AG09309 (cell line): ENCODE results near the gene OTOF.

Experiments used
- DNase-seq: peaks from one replicate; pipeline ENCODE4 v3.0.0-alpha.2; 2010; ENCODE audit warnings: low read depth
- H3K4me3 ChIP-seq: 2 replicates; pipeline ENCODE4 v1.5.1; 2011; ENCODE audit warnings: mild to moderate bottlenecking, low read depth, low read length, moderate library complexity; ENCODE audit not compliant: control insufficient read depth
- CTCF ChIP-seq: IDR thresholded peaks from 2 replicates; pipeline ENCODE4 v1.5.1; 2011; ENCODE audit warnings: mild to moderate bottlenecking, low read depth, low read length, inconsistent platforms; ENCODE audit not compliant: insufficient read depth, control insufficient read depth; ENCODE audit errors: missing control alignments

OTOF gene

GRCh38 chr2:26506279-26506678 is 28.4 kb upstream of the OTOF start:
- H3K4me3 ChIP-seq = no peak overlapping the region
- DNase-seq = no peak
- TF ChIP-seq CTCF = no peak

GRCh38 chr2:26504002-26504401 is 26.1 kb upstream of the OTOF start:
- TF ChIP-seq CTCF = no peak
- no peak for DNase-seq
- H3K4me3 ChIP-seq = no peak overlapping the region

DNA sequence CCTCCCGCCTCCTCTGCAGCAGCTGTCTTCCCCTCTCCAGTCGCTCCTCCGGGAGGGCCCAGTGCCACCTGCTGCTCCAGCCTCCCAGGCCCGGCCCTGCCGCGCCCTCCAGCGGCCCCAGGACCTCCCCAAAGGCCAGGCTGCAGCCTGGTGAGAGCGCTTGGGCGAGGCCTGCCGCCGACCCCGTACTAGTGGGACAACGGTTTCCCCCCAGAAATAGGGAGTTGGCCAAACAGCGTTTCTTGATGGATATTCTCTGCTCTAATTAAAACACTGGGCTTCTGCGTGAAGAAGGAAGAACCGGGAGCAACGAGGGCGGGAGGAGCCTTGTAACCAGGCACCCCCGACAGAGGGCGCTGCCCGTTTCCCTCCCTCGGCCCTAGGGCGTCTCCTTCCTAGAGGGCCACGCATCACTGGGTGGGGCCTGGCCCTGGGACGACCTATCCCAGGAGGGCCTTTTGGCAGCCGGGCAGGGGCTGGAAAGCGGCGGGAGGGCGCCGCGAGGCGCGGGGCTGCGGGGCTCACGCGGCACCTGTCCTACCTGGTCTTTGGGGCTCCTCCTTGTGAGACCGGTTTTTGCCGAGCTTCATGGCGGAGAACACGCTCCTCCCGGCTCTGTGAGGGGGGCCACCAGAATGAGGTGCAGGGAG is 25.4 kb upstream of the OTOF start:
- TF ChIP-seq CTCF = peak; percentile 80
- no peak for DNase-seq
- peak overlapping the region; percentile 17 for H3K4me3 ChIP-seq

- TF ChIP-seq CTCF = no peak
- DNase-seq = no peak
- no peak overlapping the region for H3K4me3 ChIP-seq
Observed at GRCh38 chr2:26500406-26500805, 22.5 kb upstream of the OTOF start.

DNA sequence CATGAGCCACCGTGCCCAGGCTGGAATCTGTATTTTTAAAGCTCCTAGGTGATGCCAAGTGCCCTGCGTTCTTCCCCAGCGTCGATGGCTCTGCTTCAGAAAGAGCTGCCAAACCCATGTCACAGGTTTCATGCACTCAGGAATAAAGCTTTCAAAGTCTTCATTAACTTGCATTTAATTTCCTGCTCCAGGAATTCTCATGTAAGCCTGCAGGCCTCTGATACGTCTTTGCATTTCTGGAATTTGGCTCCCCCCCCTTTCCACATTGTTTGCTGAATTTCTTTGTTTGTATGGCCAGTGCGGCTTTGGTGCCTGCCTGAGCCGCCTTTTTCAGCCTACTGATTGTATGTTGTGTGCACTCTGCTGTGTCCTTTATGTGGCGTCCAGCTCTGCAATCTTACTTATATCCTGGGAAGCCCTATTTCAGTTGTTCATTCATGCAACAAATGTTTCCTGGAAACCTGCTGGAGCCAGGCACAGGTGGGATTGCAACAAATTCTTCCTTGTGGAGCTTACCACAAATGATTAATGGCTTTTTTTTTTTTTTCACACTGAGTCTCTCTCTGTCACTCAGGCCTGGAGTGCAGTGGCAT is 17.9 kb upstream of the OTOF start:
- no peak overlapping the region for H3K4me3 ChIP-seq
- DNase-seq = no peak
- TF ChIP-seq CTCF = no peak

DNA sequence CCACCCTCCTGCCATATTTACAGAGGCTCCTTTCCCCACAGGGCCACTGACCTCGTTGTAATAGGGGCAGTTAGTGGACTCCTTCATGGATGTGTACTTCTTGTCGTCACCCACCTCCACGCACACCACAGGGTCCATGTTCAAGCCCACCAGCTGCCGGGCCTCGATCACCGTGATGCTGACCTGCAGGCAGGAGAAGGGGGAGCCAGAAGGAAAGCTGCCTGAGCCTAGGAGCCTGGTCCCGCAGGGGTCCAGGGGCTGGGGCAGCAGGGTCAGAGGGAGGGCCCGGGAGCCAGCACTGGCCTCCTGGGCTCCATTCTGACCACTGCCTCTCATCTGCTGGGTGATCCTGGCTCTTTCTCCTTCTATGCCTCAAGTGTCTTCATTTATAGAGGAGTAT is 17.0 kb upstream of the OTOF start:
- no peak for TF ChIP-seq CTCF
- no peak for DNase-seq
- no peak overlapping the region for H3K4me3 ChIP-seq

GRCh38 chr2:26494199-26494598 is 16.3 kb upstream of the OTOF start:
- DNase-seq = no peak
- no peak overlapping the region for H3K4me3 ChIP-seq
- no peak for TF ChIP-seq CTCF
